ENCODE measurements around the gene DOP1A. TPM values are rescaled to one million over a fixed set of nuclear protein-coding genes. Genes with fewer than 3 reads are reported as not detected.

Gene DOP1A
- total and polyA plus RNA-seq, 2 of the 4 experiments (the other 2 are of a cell fraction) = 6.0 to 32.4 TPM

DNA sequence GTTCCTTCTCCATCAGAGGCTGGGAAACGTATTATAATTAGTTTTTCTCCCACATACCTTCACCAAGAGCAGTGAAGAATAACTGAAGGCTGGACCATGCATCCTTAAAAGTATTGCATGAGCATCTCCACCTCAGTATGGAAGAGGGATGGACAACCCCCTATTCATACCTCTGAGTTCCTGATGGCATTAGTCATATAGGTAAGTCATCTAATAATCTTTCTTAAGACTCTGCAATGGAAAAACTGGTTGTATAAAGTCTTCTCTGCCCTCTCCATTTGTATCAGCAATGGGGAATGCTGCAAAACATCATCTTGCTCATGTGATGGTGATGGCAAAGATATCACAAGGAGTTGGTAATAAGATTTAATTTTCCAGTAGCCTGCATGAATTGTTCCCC, 101.1 kb downstream of the DOP1A start:
- Histone ChIP-seq H4K5ac (ENCODE audit: low read depth, low read length) (no peak overlapping the region), H3K36me3 (ENCODE audit: control insufficient read depth, insufficient read depth, low read length) (peaks cover 52% of the 10 kb centered on the region), H2BK15ac (ENCODE audit: low read depth, low read length) (no peak overlapping the region), H3K27ac (ENCODE audit: insufficient read depth, low read length) (no peak overlapping the region), H4K8ac (ENCODE audit: low read depth in 2 of 2, low read length in 2 of 2) (no peak overlapping the region), H3K9ac (ENCODE audit: low read depth, low read length) (no peak overlapping the region), H2AK9ac (replicated peaks; ENCODE audit: low read depth, low read length, poor library complexity) (no peak overlapping the region), H3K4ac (ENCODE audit: low read depth, low read length) (no peak overlapping the region), H4K20me1 (ENCODE audit: insufficient read depth, low read length) (peaks cover 3% of the 10 kb centered on the region; the same call in 1 of the 2 replicates), H3K27me3 (ENCODE audit: control insufficient read depth, insufficient read depth, low read length) (no peaks in the 10 kb centered on the region), H3K23ac (ENCODE audit: low read depth, low read length) (no peak overlapping the region), H3K56ac (ENCODE audit: extremely low read depth, insufficient read depth, low read length) (no peak overlapping the region), H3K4me2 (ENCODE audit: low read depth, low read length) (no peak overlapping the region), H3K14ac (replicated peaks; ENCODE audit: low read depth, low read length) (no peak overlapping the region), H2BK5ac (ENCODE audit: low read depth, low read length, poor library complexity, severe bottlenecking) (no peak overlapping the region), H2AK5ac (ENCODE audit: low read depth, low read length) (no peak overlapping the region), H3K9me1 (ENCODE audit: insufficient read depth, low read length) (no peaks in the 10 kb centered on the region), H3K4me1 (ENCODE audit: control insufficient read depth, insufficient read depth, low read length) (no peaks in the 10 kb centered on the region), H2BK20ac (ENCODE audit: low read depth, low read length) (no peak overlapping the region), H3K18ac (ENCODE audit: low read depth, low read length) (no peak overlapping the region), H4K91ac (ENCODE audit: insufficient read depth, low read depth, low read length) (no peak overlapping the region), H3K4me3 (ENCODE audit: insufficient read depth, low read depth, low read length) (no peak overlapping the region), H2AFZ (replicated peaks; ENCODE audit: low read length, poor library complexity) (no peak overlapping the region), H2BK120ac (ENCODE audit: low read depth, low read length) (no peak overlapping the region), H3K79me1 (ENCODE audit: low read depth in 1 of 2, low read length in 2 of 2) (peaks cover 6 to 9% of the 10 kb centered on the region in 2 experiments; a peak in 1 of 4 replicates), H3K9me3 (ENCODE audit: control insufficient read depth, insufficient read depth, low read length) (no peaks in the 10 kb centered on the region)
- DNase-seq = no peak
- WGBS, 2 experiments (ENCODE audit: extremely low coverage in 2 of 2, insufficient read length in 1 of 2) = no CpG with 5 or more reads among the region's 1 CpG
- dilution Hi-C loops (cut with HindIII; ENCODE audit: low sequenced_read_pairs, unreplicated experiment) (no loop called here), intact Hi-C loops (cut with micrococcal nuclease) (no loop called here), in situ Hi-C loops (cut with MboI; ENCODE audit: low sequenced_read_pairs) (no loop called here)
- TSS peak; percentile 46 for BruUV-seq (replicated peaks)
- TF ChIP-seq BHLHE40 (IDR thresholded peaks at IDR 0.05; ENCODE audit: low read depth, low read length) (no peak), RAD21 (IDR thresholded peaks at IDR 0.05; ENCODE audit: low read length) (no peak), MAFK (IDR thresholded peaks at IDR 0.05; ENCODE audit: low read depth, low read length) (no peak), RFX5 (IDR thresholded peaks at IDR 0.05; ENCODE audit: low read depth, low read length) (no peak), FOS (IDR thresholded peaks at IDR 0.05; ENCODE audit: low read depth, low read length) (no peak), MAZ (IDR thresholded peaks at IDR 0.05; ENCODE audit: borderline replicate concordance, low read depth, low read length) (no peak), CEBPB (IDR thresholded peaks at IDR 0.05; ENCODE audit: low read depth, low read length) (no peak), SMC3 (IDR thresholded peaks at IDR 0.05; ENCODE audit: low read depth, low read length) (no peak), CHD1 (IDR thresholded peaks at IDR 0.05; ENCODE audit: low read depth, low read length) (no peak), NFE2L2 (IDR thresholded peaks at IDR 0.05; ENCODE audit: low read depth, low read length) (no peak), MXI1 (IDR thresholded peaks at IDR 0.05; ENCODE audit: borderline replicate concordance, low read depth, low read length) (no peak)
- TF ChIP-seq, protein P1, sequence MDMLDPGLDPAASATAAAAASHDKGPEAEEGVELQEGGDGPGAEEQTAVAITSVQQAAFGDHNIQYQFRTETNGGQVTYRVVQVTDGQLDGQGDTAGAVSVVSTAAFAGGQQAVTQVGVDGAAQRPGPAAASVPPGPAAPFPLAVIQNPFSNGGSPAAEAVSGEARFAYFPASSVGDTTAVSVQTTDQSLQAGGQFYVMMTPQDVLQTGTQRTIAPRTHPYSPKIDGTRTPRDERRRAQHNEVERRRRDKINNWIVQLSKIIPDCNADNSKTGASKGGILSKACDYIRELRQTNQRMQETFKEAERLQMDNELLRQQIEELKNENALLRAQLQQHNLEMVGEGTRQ (IDR thresholded peaks at IDR 0.05; ENCODE audit: low read depth, low read length) = no peak
- ChIA-PET POLR2A (ENCODE audit: unreplicated experiment) (no interaction called here), CTCF (no interaction called here)
- ATAC-seq (ENCODE audit: low read depth) = no peak

All from IMR-90 (cell line).